Endothelial cell of umbilical vein (primary cell): Measurements from ENCODE around the gene CHST11. TPM values are rescaled to one million over a fixed set of nuclear protein-coding genes. Genes with fewer than 3 reads are reported as not detected.

Experiments
- BruUV-seq: library from RNA; stranded (reverse); fragments of 400-500 nt; replicated peaks from 2 replicates; lab custom pipeline; 2021; lab: Mats Ljungman, UMichigan
- CTCF ChIA-PET: fragments of 300-600, 350-600 bp; sonication (Branson Sonifier 250); formaldehyde crosslinking; loops from one replicate; lab custom pipeline; 2021; ENCODE audit warnings: antibody characterized with exemption, inconsistent platforms; lab: Charles Lee
- POLR2A ChIA-PET: fragments of 300-600, 350-600 bp; sonication (Branson Sonifier 250); formaldehyde crosslinking; loops from one replicate; lab custom pipeline; 2021; ENCODE audit warnings: antibody characterized with exemption, inconsistent platforms; lab: Charles Lee
- DNase-seq: peaks from one replicate; pipeline ENCODE4 v3.0.0-alpha.2; 2011; ENCODE audit warnings: low read depth, low spot score
- FAIRE-seq: peaks from 2 replicates; lab custom pipeline; 2011; peaks lifted over from hg19 to GRCh38; lab: Jason Lieb, UNC
- H2AFZ ChIP-seq: 2 replicates; pipeline ENCODE4 v1.6.0; 2012; ENCODE audit warnings: low read depth, low read length, control low read depth, inconsistent platforms
- H3K27ac ChIP-seq: 2 replicates; pipeline ENCODE4 v1.5.1; 2011; ENCODE audit warnings: low read depth, mild to moderate bottlenecking, control low read depth, low read length, moderate library complexity; ENCODE audit not compliant: insufficient read depth
- H3K27me3 ChIP-seq, 2 experiments: 2 replicates each; pipeline versions ENCODE4 v1.6.0 to v1.6.1; 2011; ENCODE audit warnings: low read length in 2 of 2, mixed read lengths in 1 of 2; ENCODE audit not compliant: control insufficient read depth in 2 of 2, insufficient read depth in 2 of 2
- H3K36me3 ChIP-seq, 2 experiments: 2 replicates in 1 of 2; 3 replicates in 1 of 2; pipeline ENCODE4 v1.5.1; 2011; ENCODE audit warnings: low read length in 2 of 2, mild to moderate bottlenecking in 1 of 2, moderate library complexity in 1 of 2; ENCODE audit not compliant: control insufficient read depth in 2 of 2, insufficient read depth in 2 of 2; ENCODE audit errors: extremely low read depth in 1 of 2
- H3K4me1 ChIP-seq: 3 replicates; pipeline ENCODE4 v1.5.1; 2011; ENCODE audit warnings: mild to moderate bottlenecking, low read length; ENCODE audit not compliant: control insufficient read depth, insufficient read depth; ENCODE audit errors: extremely low read depth
- H3K4me2 ChIP-seq: 2 replicates; pipeline ENCODE4 v1.6.1; 2011; ENCODE audit warnings: low read length, control low read depth, mixed read lengths; ENCODE audit not compliant: insufficient read depth
- H3K4me3 ChIP-seq, 3 experiments: fragments of 200-600 bp in 1 of 3; sonication (generic), shearing (Covaris generic) in 1 of 3; replicated peaks in 1 of 3; 2 replicates each; pipeline ENCODE4 v1.5.1; 2011 to 2016; ENCODE audit warnings: control low read depth in 3 of 3, low read length in 3 of 3, mild to moderate bottlenecking in 2 of 3, inconsistent platforms in 1 of 3, low read depth in 1 of 3, moderate library complexity in 1 of 3; ENCODE audit not compliant: insufficient read depth in 1 of 3
- H3K79me2 ChIP-seq: 2 replicates; pipeline ENCODE4 v1.6.0; 2012; ENCODE audit warnings: low read length, inconsistent platforms; ENCODE audit not compliant: control insufficient read depth, insufficient read depth
- H3K9ac ChIP-seq: replicated peaks from 2 replicates; pipeline ENCODE3; 2011; ENCODE audit warnings: low read length, control low read depth; ENCODE audit not compliant: insufficient read depth; ENCODE audit errors: extremely low read depth
- H3K9me1 ChIP-seq: replicated peaks from 3 replicates; pipeline ENCODE4 v1.6.0; 2011; ENCODE audit warnings: mild to moderate bottlenecking, low read length; ENCODE audit not compliant: control insufficient read depth, insufficient read depth; ENCODE audit errors: extremely low read depth
- H3K9me3 ChIP-seq: replicated peaks from 2 replicates; pipeline ENCODE4 v1.5.1; 2012; ENCODE audit warnings: low read length, inconsistent platforms; ENCODE audit not compliant: control insufficient read depth, insufficient read depth
- H4K20me1 ChIP-seq: replicated peaks from 2 replicates; pipeline ENCODE3; 2011; ENCODE audit warnings: mild to moderate bottlenecking, low read length; ENCODE audit not compliant: control insufficient read depth, insufficient read depth; ENCODE audit errors: extremely low read depth
- EZH2 ChIP-seq: IDR thresholded peaks from 2 replicates; pipeline ENCODE4 v1.6.1; 2012; ENCODE audit warnings: borderline replicate concordance, low read depth, mild to moderate bottlenecking, moderate library complexity, low read length, inconsistent platforms; ENCODE audit not compliant: severe bottlenecking
- FOS ChIP-seq: IDR thresholded peaks from 2 replicates; pipeline ENCODE4 v1.6.1; 2011; ENCODE audit warnings: mild to moderate bottlenecking, low read length, moderate library complexity, borderline replicate concordance; ENCODE audit not compliant: insufficient read depth
- GATA2 ChIP-seq: IDR thresholded peaks from 2 replicates; pipeline ENCODE4 v1.7.0; 2011; ENCODE audit warnings: low read depth, mild to moderate bottlenecking, moderate library complexity, mixed read lengths, low read length; ENCODE audit not compliant: insufficient read length, insufficient read depth
- JUN ChIP-seq: IDR thresholded peaks from 2 replicates; pipeline ENCODE4 v1.6.1; 2011; ENCODE audit warnings: borderline replicate concordance, low read depth; ENCODE audit not compliant: insufficient read length, insufficient read depth
- MYC ChIP-seq: IDR thresholded peaks from one replicate; pipeline ENCODE4 v1.6.1; 2011; ENCODE audit warnings: mild to moderate bottlenecking, low read depth, low read length
- POLR2A ChIP-seq: IDR thresholded peaks from 2 replicates; pipeline ENCODE4 v1.6.1; 2012; ENCODE audit warnings: low read depth, mild to moderate bottlenecking, control low read depth, low read length
- POLR2AphosphoS5 ChIP-seq: IDR thresholded peaks from 2 replicates; pipeline ENCODE4 v1.6.1; 2012; ENCODE audit warnings: low read depth, mild to moderate bottlenecking, control low read depth, low read length, moderate library complexity; ENCODE audit not compliant: insufficient read depth
- dilution Hi-C: fragments of 300-500 bp; cut with MboI; formaldehyde crosslinking; loops from one replicate; pipeline ENCODE4 v1.15.0; 2019; ENCODE audit warnings: low sequenced_read_pairs; ENCODE audit not compliant: extremely low pct_ligation_motif_present
- intact Hi-C: fragments of 100-400 bp; cut with micrococcal nuclease; formaldehyde crosslinking; loops from one replicate; pipeline ENCODE4 v1.10.0; 2022
- polyA plus RNA-seq, 4 experiments: library from polyadenylated mRNA; depleted of rRNA in 3 of 4; stranded (reverse) in 3 of 4; unstranded in 1 of 4; fragments of >200 nt; gene quantifications; 2 replicates each; pipeline versions ENCODE4 v1.2.1 to v1.2.3, GENCODE V29; 2011 to 2012; ENCODE audit warnings: missing spikeins in 1 of 4
- total RNA-seq: library from RNA; stranded (reverse); gene quantifications from 2 replicates; pipeline ENCODE4 v1.2.3, GENCODE V29; 2021
- TF ChIP-seq, protein P1 (sequence below), 2 donors: IDR thresholded peaks; 1 replicate in 1 of 2; 2 replicates in 1 of 2; pipeline ENCODE4 v1.5.1; 2011; ENCODE audit warnings: low read length in 2 of 2, mild to moderate bottlenecking in 2 of 2, moderate library complexity in 2 of 2, control low read depth in 1 of 2, inconsistent platforms in 1 of 2, low read depth in 1 of 2; ENCODE audit not compliant: insufficient read depth in 1 of 2; ENCODE audit errors: extremely low read depth in 1 of 2
- TF ChIP-seq, protein P2 (sequence below): IDR thresholded peaks from 2 replicates; pipeline ENCODE4 v1.6.1; 2011; ENCODE audit not compliant: insufficient read depth, insufficient read length

Gene CHST11
- total and polyA plus RNA-seq, 2 donors (not counting 3 experiments of a cell fraction or from before 2014, with no cell fraction given), result 19.7 to 20.9 TPM

- Histone ChIP-seq H2AFZ (no peak overlapping the region), H3K9me3 (no peaks in the 10 kb centered on the region), H3K36me3 (no peaks in the 10 kb centered on the region), H3K9ac (no peak overlapping the region), H3K4me2 (no peak overlapping the region), H3K27ac (no peak overlapping the region), H3K9me1 (no peaks in the 10 kb centered on the region), H3K79me2 (peaks cover 73% of the 10 kb centered on the region), H3K4me1 (peaks cover 7% of the 10 kb centered on the region), H4K20me1 (no peaks in the 10 kb centered on the region), H3K4me3 (no peak overlapping the region), H3K27me3 (no peaks in the 10 kb centered on the region)
- no peak for TF ChIP-seq MYC
- no peak for TF ChIP-seq FOS
- TF ChIP-seq EZH2, result no peak
- TF ChIP-seq JUN, result no peak
- TF ChIP-seq, protein P1, sequence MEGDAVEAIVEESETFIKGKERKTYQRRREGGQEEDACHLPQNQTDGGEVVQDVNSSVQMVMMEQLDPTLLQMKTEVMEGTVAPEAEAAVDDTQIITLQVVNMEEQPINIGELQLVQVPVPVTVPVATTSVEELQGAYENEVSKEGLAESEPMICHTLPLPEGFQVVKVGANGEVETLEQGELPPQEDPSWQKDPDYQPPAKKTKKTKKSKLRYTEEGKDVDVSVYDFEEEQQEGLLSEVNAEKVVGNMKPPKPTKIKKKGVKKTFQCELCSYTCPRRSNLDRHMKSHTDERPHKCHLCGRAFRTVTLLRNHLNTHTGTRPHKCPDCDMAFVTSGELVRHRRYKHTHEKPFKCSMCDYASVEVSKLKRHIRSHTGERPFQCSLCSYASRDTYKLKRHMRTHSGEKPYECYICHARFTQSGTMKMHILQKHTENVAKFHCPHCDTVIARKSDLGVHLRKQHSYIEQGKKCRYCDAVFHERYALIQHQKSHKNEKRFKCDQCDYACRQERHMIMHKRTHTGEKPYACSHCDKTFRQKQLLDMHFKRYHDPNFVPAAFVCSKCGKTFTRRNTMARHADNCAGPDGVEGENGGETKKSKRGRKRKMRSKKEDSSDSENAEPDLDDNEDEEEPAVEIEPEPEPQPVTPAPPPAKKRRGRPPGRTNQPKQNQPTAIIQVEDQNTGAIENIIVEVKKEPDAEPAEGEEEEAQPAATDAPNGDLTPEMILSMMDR (IDR thresholded peaks at IDR 0.05; ENCODE audit: extremely low read depth in 1 of 2, insufficient read depth in 1 of 2, low read depth in 1 of 2, low read length in 2 of 2), result no peak
- TF ChIP-seq GATA2, result no peak
- TF ChIP-seq, protein P2, sequence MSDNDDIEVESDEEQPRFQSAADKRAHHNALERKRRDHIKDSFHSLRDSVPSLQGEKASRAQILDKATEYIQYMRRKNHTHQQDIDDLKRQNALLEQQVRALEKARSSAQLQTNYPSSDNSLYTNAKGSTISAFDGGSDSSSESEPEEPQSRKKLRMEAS, result no peak
- no peak for TF ChIP-seq POLR2AphosphoS5
- no peak for TF ChIP-seq POLR2A
- intact Hi-C loops (no loop called here), dilution Hi-C loops (no loop called here)
- CTCF ChIA-PET, result interaction anchor here (1.3 kb wide), 1 partner anchor 87 kb away, joined by 4 read pairs; no protein-coding TSS in a partner anchor
- no TSS peak for BruUV-seq
- POLR2A ChIA-PET, result no interaction called here
- no peak for FAIRE-seq
- no peak for DNase-seq
Measured at GRCh38 chr12:104468371-104468770, 11.6 kb downstream of the CHST11 start.
